WTC11 (cell line): ENCODE data around the gene IGF2BP3. TPM values are rescaled to one million over a fixed set of nuclear protein-coding genes. Genes with fewer than 3 reads are reported as not detected.

Experiments
- CREB1 ChIP-seq: sonication (generic); formaldehyde crosslinking; IDR thresholded peaks from 2 replicates; pipeline ENCODE4 v1.8.0; 2023; ENCODE audit warnings: mild to moderate bottlenecking, missing genetic modification reagents
- E2F1 ChIP-seq: sonication (generic); formaldehyde crosslinking; IDR thresholded peaks from 2 replicates; pipeline ENCODE4 v1.8.0; 2022; ENCODE audit warnings: mild to moderate bottlenecking, missing genetic modification reagents
- ESRRA ChIP-seq: sonication (generic); formaldehyde crosslinking; IDR thresholded peaks from 2 replicates; pipeline ENCODE4 v1.8.1; 2022; ENCODE audit warnings: mild to moderate bottlenecking, missing genetic modification reagents, borderline replicate concordance
- FOXP1 ChIP-seq: sonication (generic); formaldehyde crosslinking; IDR thresholded peaks from 2 replicates; pipeline ENCODE4 v1.8.0; 2022; ENCODE audit warnings: missing genetic modification reagents, mild to moderate bottlenecking, moderate library complexity, borderline replicate concordance
- IRF1 ChIP-seq: sonication (generic); formaldehyde crosslinking; IDR thresholded peaks from 2 replicates; pipeline ENCODE4 v1.8.0; 2023; ENCODE audit warnings: missing genetic modification reagents
- JAZF1 ChIP-seq: fragments of 250-450 bp; sonication (Bioruptor Pico); IDR thresholded peaks from 2 replicates; pipeline ENCODE4 v1.9.0; 2021; ENCODE audit warnings: moderate library complexity, mild to moderate bottlenecking, inconsistent platforms
- NFE2L1 ChIP-seq: sonication (generic); formaldehyde crosslinking; IDR thresholded peaks from 2 replicates; pipeline ENCODE4 v1.8.1; 2023; ENCODE audit warnings: missing genetic modification reagents
- RORB ChIP-seq: fragments of 250-450 bp; sonication (Bioruptor Pico); IDR thresholded peaks from 2 replicates; pipeline ENCODE4 v1.9.0; 2021; ENCODE audit warnings: mild to moderate bottlenecking
- SP1 ChIP-seq: sonication (generic); formaldehyde crosslinking; conservative IDR thresholded peaks from 2 replicates; pipeline ENCODE4 v1.8.1; 2022; ENCODE audit warnings: missing genetic modification reagents
- TEAD1 ChIP-seq: sonication (generic); formaldehyde crosslinking; IDR thresholded peaks from 2 replicates; pipeline ENCODE4 v1.8.0; 2022; ENCODE audit warnings: mild to moderate bottlenecking, missing genetic modification reagents
- ZNF425 ChIP-seq: fragments of 250-450 bp; sonication (Bioruptor Pico); conservative IDR thresholded peaks from 2 replicates; pipeline ENCODE4 v1.9.0; 2021; ENCODE audit warnings: mild to moderate bottlenecking
- total RNA-seq: library from RNA; stranded (reverse); gene quantifications from 3 replicates; pipeline ENCODE4 v1.2.3, GENCODE V29; 2021
- TF ChIP-seq, protein P1 (sequence below): fragments of 200-600 bp; IDR thresholded peaks from 2 replicates; pipeline ENCODE4 v1.8.0; 2022; ENCODE audit warnings: antibody characterized with exemption
- TF ChIP-seq, protein P2 (sequence below): sonication (generic); formaldehyde crosslinking; IDR thresholded peaks from 2 replicates; pipeline ENCODE4 v1.8.1; 2023; ENCODE audit warnings: mild to moderate bottlenecking, missing genetic modification reagents, borderline replicate concordance
- TF ChIP-seq, protein P3 (sequence below): fragments of 250-450 bp; sonication (Bioruptor Pico); IDR thresholded peaks from 2 replicates; pipeline ENCODE4 v1.9.0; 2021; ENCODE audit warnings: mild to moderate bottlenecking, borderline replicate concordance
- TF ChIP-seq, protein P4 (sequence below): sonication (generic); formaldehyde crosslinking; IDR thresholded peaks from 2 replicates; pipeline ENCODE4 v1.8.1; 2022; ENCODE audit warnings: low read depth, mild to moderate bottlenecking, moderate library complexity, missing genetic modification reagents, borderline replicate concordance
- TF ChIP-seq, protein P5 (sequence below): sonication (generic); formaldehyde crosslinking; IDR thresholded peaks from 2 replicates; pipeline ENCODE4 v1.8.0; 2023; ENCODE audit warnings: missing genetic modification reagents, mild to moderate bottlenecking, borderline replicate concordance

IGF2BP3 gene
- total RNA-seq, 1 experiment from 2014 or later = 129 TPM

DNA sequence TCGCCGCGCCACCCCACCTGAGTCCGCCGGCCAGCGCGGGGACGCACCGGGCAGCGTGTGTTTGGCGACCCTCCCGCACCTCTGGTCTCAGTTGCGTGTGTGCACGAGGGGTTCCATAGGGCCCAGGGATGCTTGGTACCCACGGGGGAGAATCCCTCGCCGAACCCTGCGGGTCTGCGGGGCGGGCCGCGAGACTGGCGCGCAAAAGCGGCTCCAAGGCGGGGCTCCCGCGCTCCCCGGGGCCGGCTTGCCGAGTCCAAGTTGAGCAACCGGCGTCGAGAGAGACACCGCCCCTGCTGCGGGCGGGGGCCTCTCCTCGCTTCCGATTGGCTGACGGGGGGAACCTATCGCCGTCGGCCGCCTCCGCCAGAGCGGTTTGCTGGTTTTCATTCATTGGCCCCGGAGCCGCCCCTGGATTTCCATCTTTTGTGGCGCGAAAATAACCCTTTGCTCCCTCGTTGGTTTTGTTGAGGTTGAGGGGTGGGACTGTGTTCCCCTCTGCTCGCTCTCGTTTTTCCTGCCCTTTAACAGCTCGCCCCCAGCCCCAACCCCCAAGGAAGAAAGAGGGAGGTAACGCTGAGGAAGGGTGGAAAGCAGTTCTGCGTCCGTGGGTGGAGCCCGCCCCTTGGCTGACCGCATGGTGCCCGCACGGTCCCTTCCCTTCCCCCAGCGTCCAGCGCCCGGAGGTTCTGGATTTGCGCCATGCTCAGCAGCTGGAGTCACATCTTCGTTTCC, 4.0 kb upstream of the IGF2BP3 start (continued):
- TF ChIP-seq FOXP1 (CRISPR knock-in tag) = peak; percentile 86
- no peak for TF ChIP-seq JAZF1 (CRISPR knock-in tag)
- TF ChIP-seq RORB (CRISPR knock-in tag) = no peak
- peak; percentile 81; the same call in 1 of the 2 replicates for TF ChIP-seq ESRRA (CRISPR knock-in tag)
- peak; percentile 72; the same call in 1 of the 2 replicates for TF ChIP-seq NFE2L1 (CRISPR knock-in tag)
- no peak for TF ChIP-seq ZNF425
- TF ChIP-seq, protein P1, sequence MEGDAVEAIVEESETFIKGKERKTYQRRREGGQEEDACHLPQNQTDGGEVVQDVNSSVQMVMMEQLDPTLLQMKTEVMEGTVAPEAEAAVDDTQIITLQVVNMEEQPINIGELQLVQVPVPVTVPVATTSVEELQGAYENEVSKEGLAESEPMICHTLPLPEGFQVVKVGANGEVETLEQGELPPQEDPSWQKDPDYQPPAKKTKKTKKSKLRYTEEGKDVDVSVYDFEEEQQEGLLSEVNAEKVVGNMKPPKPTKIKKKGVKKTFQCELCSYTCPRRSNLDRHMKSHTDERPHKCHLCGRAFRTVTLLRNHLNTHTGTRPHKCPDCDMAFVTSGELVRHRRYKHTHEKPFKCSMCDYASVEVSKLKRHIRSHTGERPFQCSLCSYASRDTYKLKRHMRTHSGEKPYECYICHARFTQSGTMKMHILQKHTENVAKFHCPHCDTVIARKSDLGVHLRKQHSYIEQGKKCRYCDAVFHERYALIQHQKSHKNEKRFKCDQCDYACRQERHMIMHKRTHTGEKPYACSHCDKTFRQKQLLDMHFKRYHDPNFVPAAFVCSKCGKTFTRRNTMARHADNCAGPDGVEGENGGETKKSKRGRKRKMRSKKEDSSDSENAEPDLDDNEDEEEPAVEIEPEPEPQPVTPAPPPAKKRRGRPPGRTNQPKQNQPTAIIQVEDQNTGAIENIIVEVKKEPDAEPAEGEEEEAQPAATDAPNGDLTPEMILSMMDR = no peak
- peak; percentile 80 for TF ChIP-seq CREB1 (CRISPR knock-in tag)
- TF ChIP-seq, protein P2, sequence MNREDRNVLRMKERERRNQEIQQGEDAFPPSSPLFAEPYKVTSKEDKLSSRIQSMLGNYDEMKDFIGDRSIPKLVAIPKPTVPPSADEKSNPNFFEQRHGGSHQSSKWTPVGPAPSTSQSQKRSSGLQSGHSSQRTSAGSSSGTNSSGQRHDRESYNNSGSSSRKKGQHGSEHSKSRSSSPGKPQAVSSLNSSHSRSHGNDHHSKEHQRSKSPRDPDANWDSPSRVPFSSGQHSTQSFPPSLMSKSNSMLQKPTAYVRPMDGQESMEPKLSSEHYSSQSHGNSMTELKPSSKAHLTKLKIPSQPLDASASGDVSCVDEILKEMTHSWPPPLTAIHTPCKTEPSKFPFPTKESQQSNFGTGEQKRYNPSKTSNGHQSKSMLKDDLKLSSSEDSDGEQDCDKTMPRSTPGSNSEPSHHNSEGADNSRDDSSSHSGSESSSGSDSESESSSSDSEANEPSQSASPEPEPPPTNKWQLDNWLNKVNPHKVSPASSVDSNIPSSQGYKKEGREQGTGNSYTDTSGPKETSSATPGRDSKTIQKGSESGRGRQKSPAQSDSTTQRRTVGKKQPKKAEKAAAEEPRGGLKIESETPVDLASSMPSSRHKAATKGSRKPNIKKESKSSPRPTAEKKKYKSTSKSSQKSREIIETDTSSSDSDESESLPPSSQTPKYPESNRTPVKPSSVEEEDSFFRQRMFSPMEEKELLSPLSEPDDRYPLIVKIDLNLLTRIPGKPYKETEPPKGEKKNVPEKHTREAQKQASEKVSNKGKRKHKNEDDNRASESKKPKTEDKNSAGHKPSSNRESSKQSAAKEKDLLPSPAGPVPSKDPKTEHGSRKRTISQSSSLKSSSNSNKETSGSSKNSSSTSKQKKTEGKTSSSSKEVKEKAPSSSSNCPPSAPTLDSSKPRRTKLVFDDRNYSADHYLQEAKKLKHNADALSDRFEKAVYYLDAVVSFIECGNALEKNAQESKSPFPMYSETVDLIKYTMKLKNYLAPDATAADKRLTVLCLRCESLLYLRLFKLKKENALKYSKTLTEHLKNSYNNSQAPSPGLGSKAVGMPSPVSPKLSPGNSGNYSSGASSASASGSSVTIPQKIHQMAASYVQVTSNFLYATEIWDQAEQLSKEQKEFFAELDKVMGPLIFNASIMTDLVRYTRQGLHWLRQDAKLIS (CRISPR knock-in tag) = peak; percentile 90; the same call in 1 of the 2 replicates
- TF ChIP-seq E2F1 (CRISPR knock-in tag) = no peak
- TF ChIP-seq SP1 = peak; percentile 80
- TF ChIP-seq, protein P3, sequence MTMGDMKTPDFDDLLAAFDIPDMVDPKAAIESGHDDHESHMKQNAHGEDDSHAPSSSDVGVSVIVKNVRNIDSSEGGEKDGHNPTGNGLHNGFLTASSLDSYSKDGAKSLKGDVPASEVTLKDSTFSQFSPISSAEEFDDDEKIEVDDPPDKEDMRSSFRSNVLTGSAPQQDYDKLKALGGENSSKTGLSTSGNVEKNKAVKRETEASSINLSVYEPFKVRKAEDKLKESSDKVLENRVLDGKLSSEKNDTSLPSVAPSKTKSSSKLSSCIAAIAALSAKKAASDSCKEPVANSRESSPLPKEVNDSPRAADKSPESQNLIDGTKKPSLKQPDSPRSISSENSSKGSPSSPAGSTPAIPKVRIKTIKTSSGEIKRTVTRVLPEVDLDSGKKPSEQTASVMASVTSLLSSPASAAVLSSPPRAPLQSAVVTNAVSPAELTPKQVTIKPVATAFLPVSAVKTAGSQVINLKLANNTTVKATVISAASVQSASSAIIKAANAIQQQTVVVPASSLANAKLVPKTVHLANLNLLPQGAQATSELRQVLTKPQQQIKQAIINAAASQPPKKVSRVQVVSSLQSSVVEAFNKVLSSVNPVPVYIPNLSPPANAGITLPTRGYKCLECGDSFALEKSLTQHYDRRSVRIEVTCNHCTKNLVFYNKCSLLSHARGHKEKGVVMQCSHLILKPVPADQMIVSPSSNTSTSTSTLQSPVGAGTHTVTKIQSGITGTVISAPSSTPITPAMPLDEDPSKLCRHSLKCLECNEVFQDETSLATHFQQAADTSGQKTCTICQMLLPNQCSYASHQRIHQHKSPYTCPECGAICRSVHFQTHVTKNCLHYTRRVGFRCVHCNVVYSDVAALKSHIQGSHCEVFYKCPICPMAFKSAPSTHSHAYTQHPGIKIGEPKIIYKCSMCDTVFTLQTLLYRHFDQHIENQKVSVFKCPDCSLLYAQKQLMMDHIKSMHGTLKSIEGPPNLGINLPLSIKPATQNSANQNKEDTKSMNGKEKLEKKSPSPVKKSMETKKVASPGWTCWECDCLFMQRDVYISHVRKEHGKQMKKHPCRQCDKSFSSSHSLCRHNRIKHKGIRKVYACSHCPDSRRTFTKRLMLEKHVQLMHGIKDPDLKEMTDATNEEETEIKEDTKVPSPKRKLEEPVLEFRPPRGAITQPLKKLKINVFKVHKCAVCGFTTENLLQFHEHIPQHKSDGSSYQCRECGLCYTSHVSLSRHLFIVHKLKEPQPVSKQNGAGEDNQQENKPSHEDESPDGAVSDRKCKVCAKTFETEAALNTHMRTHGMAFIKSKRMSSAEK (CRISPR knock-in tag) = no peak
- no peak for TF ChIP-seq IRF1 (CRISPR knock-in tag)
- peak; percentile 73; the same call in 1 of the 2 replicates for TF ChIP-seq TEAD1 (CRISPR knock-in tag)
- TF ChIP-seq, protein P4, sequence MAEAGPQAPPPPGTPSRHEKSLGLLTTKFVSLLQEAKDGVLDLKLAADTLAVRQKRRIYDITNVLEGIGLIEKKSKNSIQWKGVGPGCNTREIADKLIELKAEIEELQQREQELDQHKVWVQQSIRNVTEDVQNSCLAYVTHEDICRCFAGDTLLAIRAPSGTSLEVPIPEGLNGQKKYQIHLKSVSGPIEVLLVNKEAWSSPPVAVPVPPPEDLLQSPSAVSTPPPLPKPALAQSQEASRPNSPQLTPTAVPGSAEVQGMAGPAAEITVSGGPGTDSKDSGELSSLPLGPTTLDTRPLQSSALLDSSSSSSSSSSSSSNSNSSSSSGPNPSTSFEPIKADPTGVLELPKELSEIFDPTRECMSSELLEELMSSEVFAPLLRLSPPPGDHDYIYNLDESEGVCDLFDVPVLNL = peak; percentile 77; the same call in 1 of the 2 replicates
- TF ChIP-seq, protein P5, sequence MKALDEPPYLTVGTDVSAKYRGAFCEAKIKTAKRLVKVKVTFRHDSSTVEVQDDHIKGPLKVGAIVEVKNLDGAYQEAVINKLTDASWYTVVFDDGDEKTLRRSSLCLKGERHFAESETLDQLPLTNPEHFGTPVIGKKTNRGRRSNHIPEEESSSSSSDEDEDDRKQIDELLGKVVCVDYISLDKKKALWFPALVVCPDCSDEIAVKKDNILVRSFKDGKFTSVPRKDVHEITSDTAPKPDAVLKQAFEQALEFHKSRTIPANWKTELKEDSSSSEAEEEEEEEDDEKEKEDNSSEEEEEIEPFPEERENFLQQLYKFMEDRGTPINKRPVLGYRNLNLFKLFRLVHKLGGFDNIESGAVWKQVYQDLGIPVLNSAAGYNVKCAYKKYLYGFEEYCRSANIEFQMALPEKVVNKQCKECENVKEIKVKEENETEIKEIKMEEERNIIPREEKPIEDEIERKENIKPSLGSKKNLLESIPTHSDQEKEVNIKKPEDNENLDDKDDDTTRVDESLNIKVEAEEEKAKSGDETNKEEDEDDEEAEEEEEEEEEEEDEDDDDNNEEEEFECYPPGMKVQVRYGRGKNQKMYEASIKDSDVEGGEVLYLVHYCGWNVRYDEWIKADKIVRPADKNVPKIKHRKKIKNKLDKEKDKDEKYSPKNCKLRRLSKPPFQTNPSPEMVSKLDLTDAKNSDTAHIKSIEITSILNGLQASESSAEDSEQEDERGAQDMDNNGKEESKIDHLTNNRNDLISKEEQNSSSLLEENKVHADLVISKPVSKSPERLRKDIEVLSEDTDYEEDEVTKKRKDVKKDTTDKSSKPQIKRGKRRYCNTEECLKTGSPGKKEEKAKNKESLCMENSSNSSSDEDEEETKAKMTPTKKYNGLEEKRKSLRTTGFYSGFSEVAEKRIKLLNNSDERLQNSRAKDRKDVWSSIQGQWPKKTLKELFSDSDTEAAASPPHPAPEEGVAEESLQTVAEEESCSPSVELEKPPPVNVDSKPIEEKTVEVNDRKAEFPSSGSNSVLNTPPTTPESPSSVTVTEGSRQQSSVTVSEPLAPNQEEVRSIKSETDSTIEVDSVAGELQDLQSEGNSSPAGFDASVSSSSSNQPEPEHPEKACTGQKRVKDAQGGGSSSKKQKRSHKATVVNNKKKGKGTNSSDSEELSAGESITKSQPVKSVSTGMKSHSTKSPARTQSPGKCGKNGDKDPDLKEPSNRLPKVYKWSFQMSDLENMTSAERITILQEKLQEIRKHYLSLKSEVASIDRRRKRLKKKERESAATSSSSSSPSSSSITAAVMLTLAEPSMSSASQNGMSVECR (CRISPR knock-in tag) = no peak; the same call in none of the 2 replicates
